ENCODE data around the gene PPP1R9A.

GRCh38 chr7:95321720-95322119, 414.3 kb downstream of the PPP1R9A start:
- TF ChIP-seq POLR2AphosphoS5 (IDR thresholded peaks at IDR 0.05), result no peak
- no peak for TF ChIP-seq CTCF (IDR thresholded peaks at IDR 0.05)
- TF ChIP-seq POLR2A (IDR thresholded peaks at IDR 0.05), result no peak
- TF ChIP-seq EP300 (IDR thresholded peaks at IDR 0.05), result no peak

All from gastroesophageal sphincter (tissue), 3 donors.